ENCODE data around the gene MRS2.

The MRS2 gene

GRCh38 chr6:24391208-24391607 is 11.5 kb upstream of the MRS2 start:
- Histone ChIP-seq H4K20me1 (ENCODE audit: insufficient read depth, low read length) (no peaks in the 10 kb centered on the region), H3K79me2 (ENCODE audit: low read length) (no peaks in the 10 kb centered on the region), H2AFZ (ENCODE audit: low read depth, low read length) (peak overlapping the region; percentile 23; the same call in 1 of the 2 replicates), H3K27me3 (ENCODE audit: low read depth, low read length) (no peaks in the 10 kb centered on the region), H3K27ac (ENCODE audit: low read length) (no peak overlapping the region), H3K9ac (ENCODE audit: low read length) (no peak overlapping the region), H3K4me2 (ENCODE audit: low read length) (peak overlapping the region; percentile 17; the same call in 1 of the 2 replicates), H3K4me3 (ENCODE audit: low read length) (no peak overlapping the region), H3K9me3 (ENCODE audit: insufficient read depth, low read length) (no peaks in the 10 kb centered on the region), H3K4me1 (ENCODE audit: low read length) (peaks cover 5% of the 10 kb centered on the region; the same call in 1 of the 2 replicates), H3K36me3 (replicated peaks; ENCODE audit: low read depth, low read length) (no peaks in the 10 kb centered on the region)
- no peak for TF ChIP-seq CTCF (IDR thresholded peaks at IDR 0.05; ENCODE audit: low read depth, low read length)
- no peak for TF ChIP-seq EZH2phosphoT487 (IDR thresholded peaks at IDR 0.05; ENCODE audit: low read depth)

DNA sequence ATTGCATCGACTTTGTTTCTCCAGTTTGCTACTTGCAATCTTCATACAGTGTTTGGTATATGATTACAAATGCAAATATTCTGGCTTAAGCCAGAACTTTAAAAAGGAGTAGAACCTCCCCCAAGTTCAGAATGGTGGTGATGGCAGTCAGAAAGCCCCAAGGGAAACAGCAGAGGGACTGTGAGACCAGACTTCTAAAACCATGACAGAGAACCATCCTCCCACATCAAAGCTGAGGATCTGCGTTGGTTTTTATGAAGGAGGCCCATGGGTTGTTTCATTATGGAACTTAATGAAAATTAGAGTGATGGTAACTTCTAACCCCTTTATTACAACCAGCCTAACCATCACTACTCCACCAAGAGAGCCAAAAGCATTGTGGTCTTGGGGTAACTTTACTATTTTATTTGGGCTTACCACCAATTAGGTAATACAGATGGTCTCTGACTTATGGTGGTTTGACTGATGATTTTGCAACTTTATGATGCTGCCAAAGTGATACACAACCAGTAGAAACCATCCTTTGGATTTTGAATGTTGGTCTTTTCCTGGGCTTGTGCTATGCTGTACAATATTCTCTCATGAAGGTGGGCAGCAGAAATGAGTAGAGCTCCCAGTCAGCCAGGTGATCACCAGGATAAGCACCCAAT is 10.9 kb upstream of the MRS2 start:
- Histone ChIP-seq H3K9me3 (ENCODE audit: insufficient read depth, low read length) (no peaks in the 10 kb centered on the region), H3K9ac (ENCODE audit: low read length) (no peak overlapping the region), H3K79me2 (ENCODE audit: low read length) (no peaks in the 10 kb centered on the region), H2AFZ (ENCODE audit: low read depth, low read length) (peak overlapping the region; percentile 25; the same call in 1 of the 2 replicates), H3K4me3 (ENCODE audit: low read length) (no peak overlapping the region), H4K20me1 (ENCODE audit: insufficient read depth, low read length) (no peaks in the 10 kb centered on the region), H3K4me2 (ENCODE audit: low read length) (peak overlapping the region; percentile 17; the same call in 1 of the 2 replicates), H3K4me1 (ENCODE audit: low read length) (peaks cover 5% of the 10 kb centered on the region; the same call in 1 of the 2 replicates), H3K27me3 (ENCODE audit: low read depth, low read length) (no peaks in the 10 kb centered on the region), H3K27ac (ENCODE audit: low read length) (no peak overlapping the region), H3K36me3 (replicated peaks; ENCODE audit: low read depth, low read length) (no peaks in the 10 kb centered on the region)
- no peak for TF ChIP-seq EZH2phosphoT487 (IDR thresholded peaks at IDR 0.05; ENCODE audit: low read depth)
- TF ChIP-seq CTCF (IDR thresholded peaks at IDR 0.05; ENCODE audit: low read depth, low read length), result no peak

GRCh38 chr6:24394061-24394779 is 8.5 kb upstream of the MRS2 start:
- TF ChIP-seq EZH2phosphoT487 (IDR thresholded peaks at IDR 0.05; ENCODE audit: low read depth), result no peak
- no peak for TF ChIP-seq CTCF (IDR thresholded peaks at IDR 0.05; ENCODE audit: low read depth, low read length)
- H3K27me3 ChIP-seq (ENCODE audit: low read depth, low read length), result no peaks in the 10 kb centered on the region
- H3K27ac ChIP-seq (ENCODE audit: low read length), result no peak overlapping the region
- no peak overlapping the region for H3K4me3 ChIP-seq (ENCODE audit: low read length)
- no peak overlapping the region for H3K4me2 ChIP-seq (ENCODE audit: low read length)
- no peaks in the 10 kb centered on the region for H3K36me3 ChIP-seq (replicated peaks; ENCODE audit: low read depth, low read length)
- H4K20me1 ChIP-seq (ENCODE audit: insufficient read depth, low read length), result no peaks in the 10 kb centered on the region
- H3K79me2 ChIP-seq (ENCODE audit: low read length), result no peaks in the 10 kb centered on the region
- no peak overlapping the region for H2AFZ ChIP-seq (ENCODE audit: low read depth, low read length)
- H3K9ac ChIP-seq (ENCODE audit: low read length), result no peak overlapping the region
- no peaks in the 10 kb centered on the region for H3K9me3 ChIP-seq (ENCODE audit: insufficient read depth, low read length)
- peaks cover 5% of the 10 kb centered on the region; the same call in 1 of the 2 replicates for H3K4me1 ChIP-seq (ENCODE audit: low read length)

DNA sequence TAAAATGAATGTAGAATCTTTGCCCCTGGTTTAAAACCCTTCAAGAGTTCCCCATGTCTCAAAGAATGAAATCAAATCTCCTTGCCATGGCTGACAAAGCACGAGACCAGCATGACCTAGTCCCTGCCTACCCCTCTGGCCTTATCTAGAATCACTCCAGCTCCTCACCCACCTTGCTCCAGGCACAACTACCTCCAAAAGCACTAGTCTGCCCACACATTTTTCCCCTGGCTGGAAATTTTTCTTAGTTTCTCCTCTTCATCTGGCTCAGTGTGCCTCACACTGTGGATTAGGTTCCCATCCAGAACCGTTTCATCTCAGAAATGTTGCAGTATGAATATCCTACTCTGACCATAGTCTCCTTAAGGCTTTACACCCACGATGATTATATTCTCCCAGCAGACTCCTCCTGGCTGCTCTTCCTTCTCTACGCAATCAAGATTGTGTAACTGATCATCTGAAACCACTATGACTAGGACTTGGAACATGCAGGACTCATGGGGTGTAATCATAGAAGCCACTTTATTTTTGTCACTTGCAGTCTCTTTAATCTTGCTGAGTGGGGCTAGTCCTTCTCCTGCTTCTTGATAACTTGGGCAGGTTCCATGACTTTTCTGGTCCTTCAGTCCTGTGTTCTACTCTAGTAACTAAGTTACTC is 7.8 kb upstream of the MRS2 start:
- H3K4me1 ChIP-seq (ENCODE audit: low read length), result peaks cover 5% of the 10 kb centered on the region; the same call in 1 of the 2 replicates
- TF ChIP-seq CTCF (IDR thresholded peaks at IDR 0.05; ENCODE audit: low read depth, low read length) (no peak), EZH2phosphoT487 (IDR thresholded peaks at IDR 0.05; ENCODE audit: low read depth) (no peak)
- H3K27ac ChIP-seq (ENCODE audit: low read length), result no peak overlapping the region
- H3K79me2 ChIP-seq (ENCODE audit: low read length), result no peaks in the 10 kb centered on the region
- H3K9me3 ChIP-seq (ENCODE audit: insufficient read depth, low read length), result no peaks in the 10 kb centered on the region
- H3K4me2 ChIP-seq (ENCODE audit: low read length), result no peak overlapping the region
- H3K27me3 ChIP-seq (ENCODE audit: low read depth, low read length), result no peaks in the 10 kb centered on the region
- H4K20me1 ChIP-seq (ENCODE audit: insufficient read depth, low read length), result no peaks in the 10 kb centered on the region
- H3K9ac ChIP-seq (ENCODE audit: low read length), result no peak overlapping the region
- H2AFZ ChIP-seq (ENCODE audit: low read depth, low read length), result no peak overlapping the region
- no peaks in the 10 kb centered on the region for H3K36me3 ChIP-seq (replicated peaks; ENCODE audit: low read depth, low read length)
- no peak overlapping the region for H3K4me3 ChIP-seq (ENCODE audit: low read length)

Measured in OCI-LY3 (cell line).